Epithelial cell of proximal tubule (primary cell): Measurements from ENCODE around the gene PXK. TPM values are rescaled to one million over a fixed set of nuclear protein-coding genes. Genes with fewer than 3 reads are reported as not detected.

Source experiments
- DNase-seq: peaks from one replicate; pipeline ENCODE4 v3.0.0-alpha.2; 2011; ENCODE audit warnings: low read depth
- H3K4me3 ChIP-seq: 2 replicates; pipeline ENCODE4 v1.5.1; 2011; ENCODE audit warnings: low read depth, mild to moderate bottlenecking, low read length
- CTCF ChIP-seq: conservative IDR thresholded peaks from 2 replicates; pipeline ENCODE4 v1.5.1; 2012; ENCODE audit warnings: low read depth, mild to moderate bottlenecking, low read length
- total RNA-seq: library from RNA; depleted of rRNA; stranded (reverse); fragments of >200 nt; gene quantifications from 2 replicates; pipeline ENCODE4 v1.2.3, GENCODE V29; 2015

The PXK gene
- total RNA-seq, 1 donor from 2014 or later: 10.1 TPM

DNA sequence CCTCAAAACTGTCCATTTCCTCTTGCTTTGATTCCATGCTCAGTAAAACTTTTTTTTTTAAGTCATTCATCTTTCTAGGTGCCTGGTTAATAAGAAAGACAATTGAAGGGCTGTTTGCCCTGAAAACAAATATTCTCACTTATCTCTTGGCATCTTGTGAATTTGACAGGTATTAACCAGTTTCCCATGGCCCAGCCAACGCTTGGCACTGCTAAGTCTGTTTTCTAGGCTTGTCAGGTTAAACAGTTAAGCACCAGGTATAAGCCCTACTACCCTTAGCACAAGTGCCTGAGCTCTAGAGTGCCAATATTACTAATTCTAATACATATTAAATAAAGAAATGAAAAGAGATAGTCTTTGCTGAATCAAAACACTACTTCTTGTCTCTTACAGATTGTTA lies 36.3 kb downstream of the PXK start:
- DNase-seq: no peak
- TF ChIP-seq CTCF: no peak

DNA sequence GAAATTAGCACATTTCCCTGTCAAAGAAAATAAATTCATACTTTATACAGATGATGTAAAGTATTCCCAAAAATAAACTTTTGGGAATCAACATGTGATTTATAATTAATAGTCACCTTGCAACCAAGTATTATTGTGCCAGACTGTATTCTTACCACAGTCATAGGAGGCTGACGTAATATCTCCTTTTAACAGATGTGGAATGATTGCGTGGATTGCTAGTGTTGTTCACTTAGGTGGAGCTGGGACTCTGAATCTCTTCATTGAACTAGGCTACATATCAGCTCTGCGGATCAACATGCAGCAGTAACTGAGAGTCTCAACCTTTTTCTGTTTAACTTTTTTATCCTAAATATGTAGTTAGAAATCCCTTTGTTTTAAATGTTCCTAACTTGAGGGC lies 37.2 kb downstream of the PXK start:
- no peak overlapping the region for H3K4me3 ChIP-seq
- TF ChIP-seq CTCF: no peak
- no peak for DNase-seq

More for the DNA sequence above, 36.3 kb downstream of the PXK start:
- H3K4me3 ChIP-seq: no peak overlapping the region

GRCh38 chr3:58370407-58370806 lies 37.7 kb downstream of the PXK start:
- DNase-seq: no peak
- no peak for TF ChIP-seq CTCF
- no peak overlapping the region for H3K4me3 ChIP-seq

DNA sequence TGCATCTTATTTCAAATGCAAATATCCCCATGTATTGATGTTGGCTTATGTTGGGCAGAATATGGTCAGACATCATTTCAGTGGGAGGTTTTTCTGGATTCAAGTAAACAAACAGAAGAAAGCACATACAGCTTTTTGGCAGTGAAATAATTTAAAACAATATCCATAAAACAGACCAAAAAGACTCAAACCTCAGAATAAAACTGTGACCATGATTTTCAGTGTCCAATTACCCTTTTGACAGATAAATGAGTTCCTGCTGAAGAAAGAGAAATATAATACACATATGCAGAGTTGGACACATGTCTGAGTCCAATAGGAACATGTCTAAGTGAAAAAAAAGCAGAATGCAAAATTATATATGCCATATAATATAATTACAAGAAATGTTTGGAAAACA lies 39.1 kb downstream of the PXK start:
- DNase-seq: no peak
- TF ChIP-seq CTCF: no peak
- H3K4me3 ChIP-seq: no peak overlapping the region

- H3K4me3 ChIP-seq: no peak overlapping the region
- DNase-seq: no peak
- TF ChIP-seq CTCF: no peak
These were observed 42.6 kb downstream of the PXK start for GRCh38 chr3:58375254-58375653.

GRCh38 chr3:58377168-58377567 lies 44.5 kb downstream of the PXK start:
- no peak overlapping the region for H3K4me3 ChIP-seq
- TF ChIP-seq CTCF: no peak
- DNase-seq: no peak

- TF ChIP-seq CTCF: no peak
- H3K4me3 ChIP-seq: no peak overlapping the region
- no peak for DNase-seq
These were observed 45.1 kb downstream of the PXK start for GRCh38 chr3:58377750-58378149.
